HEK293 (cell line): Measurements from ENCODE around the gene PLB1.

Experiments
- CTCF ChIA-PET: fragments of 350-600 bp; formaldehyde crosslinking; extraction: SDS; loops from one replicate; lab custom pipeline; 2021; ENCODE audit warnings: antibody characterized with exemption; lab: Yijun Ruan, JAX
- POLR2A ChIA-PET: fragments of 300-600 bp; formaldehyde crosslinking; extraction: SDS; loops from one replicate; lab custom pipeline; 2020; ENCODE audit warnings: antibody characterized with exemption, inconsistent platforms; lab: Yijun Ruan, JAX
- H3K27ac ChIP-seq: fragments of 200-500 bp; sonication (Bioruptor generic); 2 replicates; pipeline ENCODE4 v1.5.1; 2014; ENCODE audit warnings: low read depth, low read length, control low read depth, inconsistent platforms; ENCODE audit errors: extremely low read depth
- H3K36me3 ChIP-seq, 2 experiments: fragments of 200-500 bp in 1 of 2; sonication (Bioruptor generic) in 1 of 2; 1 replicate in 1 of 2; 2 replicates in 1 of 2; pipeline ENCODE4 v1.5.1; 2014 to 2017; ENCODE audit warnings: inconsistent platforms in 2 of 2, low read length in 2 of 2; ENCODE audit not compliant: control insufficient read depth in 2 of 2, insufficient read depth in 1 of 2
- H3K4me1 ChIP-seq: fragments of 200-500 bp; sonication (Bioruptor generic); 2 replicates; pipeline ENCODE4 v1.5.1; 2014; ENCODE audit warnings: mild to moderate bottlenecking, low read length, inconsistent platforms; ENCODE audit not compliant: control insufficient read depth, insufficient read depth
- H3K4me3 ChIP-seq: 2 replicates; pipeline ENCODE4 v1.5.1; 2011; ENCODE audit warnings: low read depth, mild to moderate bottlenecking, control low read depth, low read length, moderate library complexity
- H3K9me3 ChIP-seq: fragments of 200-500 bp; sonication (Bioruptor generic); 2 replicates; pipeline ENCODE4 v1.5.1; 2014; ENCODE audit warnings: low read depth, low read length, inconsistent platforms; ENCODE audit not compliant: control insufficient read depth, insufficient read depth
- KLF8 ChIP-seq: fragments of 450-650 bp; formaldehyde crosslinking; IDR thresholded peaks from 2 replicates; pipeline ENCODE4 v1.5.1; 2016; ENCODE audit warnings: missing biosample characterization, missing genetic modification characterization
- MEIS1 ChIP-seq: sonication (generic); formaldehyde crosslinking; IDR thresholded peaks from 2 replicates; pipeline ENCODE4 v1.8.1; 2022; ENCODE audit warnings: missing genetic modification reagents, mild to moderate bottlenecking, borderline replicate concordance
- PRDM10 ChIP-seq: fragments of 450-650 bp; formaldehyde crosslinking; IDR thresholded peaks from 2 replicates; pipeline ENCODE4 v1.5.1; 2016; ENCODE audit warnings: missing biosample characterization, missing genetic modification characterization
- REPIN1 ChIP-seq: fragments of 450-650 bp; formaldehyde crosslinking; IDR thresholded peaks from 2 replicates; pipeline ENCODE4 v1.5.1; 2017; ENCODE audit warnings: missing biosample characterization, missing genetic modification characterization, low read depth
- REST ChIP-seq: fragments of 450-650 bp; formaldehyde crosslinking; IDR thresholded peaks from 2 replicates; pipeline ENCODE4 v1.5.1; 2016; ENCODE audit warnings: missing biosample characterization, missing genetic modification characterization
- SETDB1 ChIP-seq: IDR thresholded peaks from one replicate; pipeline ENCODE4 v1.6.1; 2017; ENCODE audit warnings: mild to moderate bottlenecking, low read length, moderate library complexity, mixed read lengths; ENCODE audit not compliant: insufficient read length
- ZBTB10 ChIP-seq: fragments of 450-650 bp; formaldehyde crosslinking; IDR thresholded peaks from 2 replicates; pipeline ENCODE4 v1.5.1; 2016; ENCODE audit warnings: missing biosample characterization, missing genetic modification characterization
- ZNF121 ChIP-seq: fragments of 450-650 bp; formaldehyde crosslinking; IDR thresholded peaks from 2 replicates; pipeline ENCODE4 v1.5.1; 2016; ENCODE audit warnings: missing biosample characterization, missing genetic modification characterization
- ZNF157 ChIP-seq: fragments of 450-650 bp; formaldehyde crosslinking; IDR thresholded peaks from 2 replicates; pipeline ENCODE4 v1.5.1; 2016; ENCODE audit warnings: missing biosample characterization, missing genetic modification characterization
- ZNF202 ChIP-seq: fragments of 450-650 bp; formaldehyde crosslinking; IDR thresholded peaks from 2 replicates; pipeline ENCODE4 v1.5.1; 2016; ENCODE audit warnings: missing biosample characterization, missing genetic modification characterization, borderline replicate concordance
- ZNF211 ChIP-seq: fragments of 450-650 bp; formaldehyde crosslinking; IDR thresholded peaks from 2 replicates; pipeline ENCODE4 v1.5.1; 2016; ENCODE audit warnings: low read depth, missing biosample characterization, missing genetic modification characterization
- ZNF416 ChIP-seq: fragments of 450-650 bp; formaldehyde crosslinking; IDR thresholded peaks from 2 replicates; pipeline ENCODE4 v1.5.1; 2016; ENCODE audit warnings: missing biosample characterization, missing genetic modification characterization
- ZNF433 ChIP-seq: fragments of 450-650 bp; formaldehyde crosslinking; IDR thresholded peaks from 2 replicates; pipeline ENCODE4 v1.5.1; 2016; ENCODE audit warnings: missing biosample characterization, missing genetic modification characterization, low read depth
- ZNF560 ChIP-seq: fragments of 450-650 bp; formaldehyde crosslinking; IDR thresholded peaks from 2 replicates; pipeline ENCODE4 v1.5.1; 2017; ENCODE audit warnings: missing biosample characterization, missing genetic modification characterization, borderline replicate concordance
- ZNF623 ChIP-seq: fragments of 450-650 bp; formaldehyde crosslinking; IDR thresholded peaks from 2 replicates; pipeline ENCODE4 v1.5.1; 2016; ENCODE audit warnings: missing biosample characterization, missing genetic modification characterization
- TF ChIP-seq, protein P1 (sequence below): fragments of 450-650 bp; formaldehyde crosslinking; IDR thresholded peaks from 2 replicates; pipeline ENCODE4 v1.5.0; 2017; ENCODE audit warnings: missing biosample characterization, missing genetic modification characterization, borderline replicate concordance
- TF ChIP-seq, protein P2 (sequence below): fragments of 450-650 bp; formaldehyde crosslinking; IDR thresholded peaks from 2 replicates; pipeline ENCODE4 v1.5.1; 2016; ENCODE audit warnings: missing biosample characterization, missing genetic modification characterization

The PLB1 gene

DNA sequence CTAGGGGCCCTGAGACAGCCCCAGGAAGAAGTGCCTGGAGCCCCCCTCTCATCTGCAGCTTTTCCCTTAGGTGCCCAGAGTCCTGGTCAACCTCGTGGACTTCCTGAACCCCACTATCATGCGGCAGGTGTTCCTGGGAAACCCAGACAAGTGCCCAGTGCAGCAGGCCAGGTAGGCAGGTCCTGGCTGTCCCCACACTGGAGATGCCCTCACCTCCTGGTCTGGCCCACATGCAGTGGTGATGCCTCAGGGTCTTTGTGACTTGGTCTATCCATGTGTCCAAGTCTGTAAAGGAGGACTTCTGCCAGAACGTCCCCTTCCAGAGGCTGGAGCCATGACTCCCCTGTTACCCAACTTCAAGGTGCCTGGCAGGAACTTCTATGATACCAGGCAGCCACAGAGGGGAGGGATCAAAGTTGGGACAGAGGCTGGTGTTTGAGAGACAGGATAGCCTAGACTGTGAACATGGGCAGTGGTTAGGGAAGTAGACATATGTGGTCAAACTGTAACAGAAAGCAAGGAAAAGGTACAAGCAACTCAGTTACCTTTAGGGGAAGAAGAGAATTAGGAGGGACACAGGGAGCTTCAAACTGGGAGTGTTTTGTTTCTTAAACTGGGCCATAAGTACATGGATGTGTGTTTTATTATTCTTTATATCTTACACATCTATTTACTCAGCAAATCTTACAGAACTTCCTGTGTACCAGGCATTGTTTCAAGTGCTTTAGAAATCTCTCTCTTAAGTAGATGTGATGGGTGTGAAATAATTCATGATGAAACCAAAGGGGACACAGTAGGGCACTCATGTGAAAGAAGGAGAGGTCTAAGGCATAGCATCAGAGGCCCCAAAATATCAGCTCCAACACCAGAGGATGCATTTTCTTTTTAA lies 107.1 kb downstream of the PLB1 start:
- no peak for TF ChIP-seq ZNF433 (tag by site-specific recombination)
- TF ChIP-seq, protein P1, sequence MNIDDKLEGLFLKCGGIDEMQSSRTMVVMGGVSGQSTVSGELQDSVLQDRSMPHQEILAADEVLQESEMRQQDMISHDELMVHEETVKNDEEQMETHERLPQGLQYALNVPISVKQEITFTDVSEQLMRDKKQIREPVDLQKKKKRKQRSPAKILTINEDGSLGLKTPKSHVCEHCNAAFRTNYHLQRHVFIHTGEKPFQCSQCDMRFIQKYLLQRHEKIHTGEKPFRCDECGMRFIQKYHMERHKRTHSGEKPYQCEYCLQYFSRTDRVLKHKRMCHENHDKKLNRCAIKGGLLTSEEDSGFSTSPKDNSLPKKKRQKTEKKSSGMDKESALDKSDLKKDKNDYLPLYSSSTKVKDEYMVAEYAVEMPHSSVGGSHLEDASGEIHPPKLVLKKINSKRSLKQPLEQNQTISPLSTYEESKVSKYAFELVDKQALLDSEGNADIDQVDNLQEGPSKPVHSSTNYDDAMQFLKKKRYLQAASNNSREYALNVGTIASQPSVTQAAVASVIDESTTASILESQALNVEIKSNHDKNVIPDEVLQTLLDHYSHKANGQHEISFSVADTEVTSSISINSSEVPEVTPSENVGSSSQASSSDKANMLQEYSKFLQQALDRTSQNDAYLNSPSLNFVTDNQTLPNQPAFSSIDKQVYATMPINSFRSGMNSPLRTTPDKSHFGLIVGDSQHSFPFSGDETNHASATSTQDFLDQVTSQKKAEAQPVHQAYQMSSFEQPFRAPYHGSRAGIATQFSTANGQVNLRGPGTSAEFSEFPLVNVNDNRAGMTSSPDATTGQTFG (tag by site-specific recombination), result no peak
- no peak for TF ChIP-seq KLF8 (tag by site-specific recombination)
- no peak for TF ChIP-seq ZNF121 (tag by site-specific recombination)
- no peak for TF ChIP-seq MEIS1 (CRISPR knock-in tag)
- TF ChIP-seq, protein P2, sequence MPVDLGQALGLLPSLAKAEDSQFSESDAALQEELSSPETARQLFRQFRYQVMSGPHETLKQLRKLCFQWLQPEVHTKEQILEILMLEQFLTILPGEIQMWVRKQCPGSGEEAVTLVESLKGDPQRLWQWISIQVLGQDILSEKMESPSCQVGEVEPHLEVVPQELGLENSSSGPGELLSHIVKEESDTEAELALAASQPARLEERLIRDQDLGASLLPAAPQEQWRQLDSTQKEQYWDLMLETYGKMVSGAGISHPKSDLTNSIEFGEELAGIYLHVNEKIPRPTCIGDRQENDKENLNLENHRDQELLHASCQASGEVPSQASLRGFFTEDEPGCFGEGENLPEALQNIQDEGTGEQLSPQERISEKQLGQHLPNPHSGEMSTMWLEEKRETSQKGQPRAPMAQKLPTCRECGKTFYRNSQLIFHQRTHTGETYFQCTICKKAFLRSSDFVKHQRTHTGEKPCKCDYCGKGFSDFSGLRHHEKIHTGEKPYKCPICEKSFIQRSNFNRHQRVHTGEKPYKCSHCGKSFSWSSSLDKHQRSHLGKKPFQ, result no peak
- no peak for TF ChIP-seq ZNF623 (tag by site-specific recombination)
- POLR2A ChIA-PET, result no interaction called here

GRCh38 chr2:28603821-28604220 lies 108.0 kb downstream of the PLB1 start:
- TF ChIP-seq ZNF157, result no peak
- no peak for TF ChIP-seq ZNF211
- no peak for TF ChIP-seq REPIN1 (tag by site-specific recombination)
- TF ChIP-seq ZNF202 (tag by site-specific recombination), result no peak
- TF ChIP-seq REST (tag by site-specific recombination), result no peak
- TF ChIP-seq ZNF416 (tag by site-specific recombination), result no peak
- TF ChIP-seq ZBTB10, result no peak
- TF ChIP-seq PRDM10 (tag by site-specific recombination), result no peak
- no peak for TF ChIP-seq ZNF560
- TF ChIP-seq SETDB1, result no peak
- TF ChIP-seq, all 188 proteins: peak for 0
- Histone ChIP-seq H3K9me3 (no peaks in the 10 kb centered on the region), H3K27ac (no peak overlapping the region), H3K4me1 (no peaks in the 10 kb centered on the region), H3K4me3 (no peak overlapping the region), H3K36me3 (no peaks in the 10 kb centered on the region)
- POLR2A ChIA-PET, result no interaction called here
- CTCF ChIA-PET, result interaction anchor here (1.0 to 2.1 kb wide), 2 partner anchors 9 to 195 kb away, joined by 3 to 18 read pairs; no protein-coding TSS in a partner anchor

More for the DNA sequence above, 107.1 kb downstream of the PLB1 start:
- CTCF ChIA-PET, result interaction anchor here (1.0 to 2.1 kb wide), 2 partner anchors 8 to 196 kb away, joined by 3 to 18 read pairs; no protein-coding TSS in a partner anchor
- Histone ChIP-seq H3K4me3 (no peak overlapping the region), H3K4me1 (no peaks in the 10 kb centered on the region), H3K36me3 (no peaks in the 10 kb centered on the region), H3K27ac (no peak overlapping the region), H3K9me3 (no peaks in the 10 kb centered on the region)
